MM.1S (cell line): Measurements from ENCODE around the gene NR5A2.

Experiments used
- EZH2 ChIP-seq: fragments of 300-600 bp; sonication (generic); optimal IDR thresholded peaks from 2 replicates; pipeline ENCODE3; 2017; ENCODE audit warnings: low read depth, mild to moderate bottlenecking, antibody characterized with exemption, low read length, mixed read lengths
- EZH2phosphoT487 ChIP-seq: fragments of 300-600 bp; sonication (generic); IDR thresholded peaks from 2 replicates; pipeline ENCODE4 v1.6.1; 2018; ENCODE audit warnings: antibody characterized with exemption, low read length
- TF ChIP-seq, protein P1 (sequence below): fragments of 300-600 bp; sonication (generic); IDR thresholded peaks from 2 replicates; pipeline ENCODE4 v1.5.1; 2016; ENCODE audit warnings: antibody characterized with exemption, low read length, mixed read lengths

DNA sequence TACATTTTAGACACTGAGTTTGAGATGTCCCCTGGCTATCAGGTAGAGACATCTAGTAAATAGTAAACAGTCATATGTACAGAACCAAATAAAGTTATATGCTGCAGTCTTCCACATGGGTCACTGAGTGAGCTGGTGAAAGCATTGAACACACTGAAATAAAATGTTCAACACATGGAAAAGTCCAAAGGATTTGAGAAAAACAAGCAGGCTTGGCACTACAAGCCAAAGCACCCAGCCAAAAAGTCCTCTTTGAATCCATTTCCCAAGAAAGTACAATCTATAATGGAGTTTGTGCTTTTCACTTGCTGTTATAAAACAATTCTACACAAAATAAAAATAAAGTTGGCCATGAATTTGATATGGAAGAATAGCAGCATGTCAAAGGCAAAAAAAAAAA, 135.4 kb downstream of the NR5A2 start:
- TF ChIP-seq, protein P1, sequence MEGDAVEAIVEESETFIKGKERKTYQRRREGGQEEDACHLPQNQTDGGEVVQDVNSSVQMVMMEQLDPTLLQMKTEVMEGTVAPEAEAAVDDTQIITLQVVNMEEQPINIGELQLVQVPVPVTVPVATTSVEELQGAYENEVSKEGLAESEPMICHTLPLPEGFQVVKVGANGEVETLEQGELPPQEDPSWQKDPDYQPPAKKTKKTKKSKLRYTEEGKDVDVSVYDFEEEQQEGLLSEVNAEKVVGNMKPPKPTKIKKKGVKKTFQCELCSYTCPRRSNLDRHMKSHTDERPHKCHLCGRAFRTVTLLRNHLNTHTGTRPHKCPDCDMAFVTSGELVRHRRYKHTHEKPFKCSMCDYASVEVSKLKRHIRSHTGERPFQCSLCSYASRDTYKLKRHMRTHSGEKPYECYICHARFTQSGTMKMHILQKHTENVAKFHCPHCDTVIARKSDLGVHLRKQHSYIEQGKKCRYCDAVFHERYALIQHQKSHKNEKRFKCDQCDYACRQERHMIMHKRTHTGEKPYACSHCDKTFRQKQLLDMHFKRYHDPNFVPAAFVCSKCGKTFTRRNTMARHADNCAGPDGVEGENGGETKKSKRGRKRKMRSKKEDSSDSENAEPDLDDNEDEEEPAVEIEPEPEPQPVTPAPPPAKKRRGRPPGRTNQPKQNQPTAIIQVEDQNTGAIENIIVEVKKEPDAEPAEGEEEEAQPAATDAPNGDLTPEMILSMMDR: no peak
- TF ChIP-seq EZH2 (no peak), EZH2phosphoT487 (no peak)
